HG03575 (cell line): ENCODE results near the gene USP31.

Experiments used
- ATAC-seq: cut with Tn5 transposase; IDR thresholded peaks from one replicate; pipeline ENCODE4 v1.9.1; 2021; ENCODE audit not compliant: unreplicated experiment, insufficient number of reproducible peaks, low FRiP score; ENCODE audit errors: extremely low read depth

Gene USP31

DNA sequence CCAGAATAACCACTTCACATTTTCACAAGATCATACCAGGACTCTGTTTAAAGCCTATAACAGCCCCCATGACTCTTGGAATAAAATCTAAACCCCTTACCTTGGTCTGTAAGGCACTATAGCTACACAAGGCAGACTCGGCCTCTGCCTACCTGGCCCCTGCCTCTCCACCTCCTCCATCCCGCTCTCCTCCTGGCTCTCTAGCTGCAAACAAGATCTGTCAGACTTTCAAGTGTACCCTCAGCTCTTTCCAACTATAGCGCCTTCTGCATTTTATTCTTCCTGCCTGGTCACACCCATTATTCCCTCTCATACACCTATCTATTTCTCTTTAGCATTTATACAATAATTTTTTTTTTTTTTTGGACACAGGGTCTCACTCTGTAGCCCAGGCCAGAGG is 8.2 kb downstream of the USP31 start:
- no peak for ATAC-seq

GRCh38 chr16:23140107-23140506 is 9.1 kb downstream of the USP31 start:
- ATAC-seq, result no peak

GRCh38 chr16:23137818-23138217 is 11.4 kb downstream of the USP31 start:
- no peak for ATAC-seq

DNA sequence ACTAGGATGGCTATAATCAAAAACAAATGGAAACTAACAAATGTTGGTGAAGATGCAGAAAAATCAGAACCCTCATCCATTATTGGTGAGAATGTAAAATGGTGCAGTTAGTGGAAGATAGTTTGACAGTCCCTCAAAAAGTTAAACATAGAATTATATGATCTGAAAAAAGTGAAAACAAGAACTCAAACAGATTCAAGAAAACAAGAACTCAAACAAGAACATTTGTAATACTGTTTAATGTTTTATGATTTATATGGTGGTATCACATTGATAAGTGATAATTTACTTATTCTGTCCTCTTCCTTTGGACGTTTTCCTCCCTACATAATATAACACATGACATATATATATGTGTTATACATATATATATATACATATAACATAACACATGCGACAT is 12.0 kb downstream of the USP31 start:
- no peak for ATAC-seq

- ATAC-seq, result no peak
These were observed 15.0 kb downstream of the USP31 start for GRCh38 chr16:23134274-23134673.

GRCh38 chr16:23132775-23133463 is 16.3 kb downstream of the USP31 start:
- no peak for ATAC-seq

DNA sequence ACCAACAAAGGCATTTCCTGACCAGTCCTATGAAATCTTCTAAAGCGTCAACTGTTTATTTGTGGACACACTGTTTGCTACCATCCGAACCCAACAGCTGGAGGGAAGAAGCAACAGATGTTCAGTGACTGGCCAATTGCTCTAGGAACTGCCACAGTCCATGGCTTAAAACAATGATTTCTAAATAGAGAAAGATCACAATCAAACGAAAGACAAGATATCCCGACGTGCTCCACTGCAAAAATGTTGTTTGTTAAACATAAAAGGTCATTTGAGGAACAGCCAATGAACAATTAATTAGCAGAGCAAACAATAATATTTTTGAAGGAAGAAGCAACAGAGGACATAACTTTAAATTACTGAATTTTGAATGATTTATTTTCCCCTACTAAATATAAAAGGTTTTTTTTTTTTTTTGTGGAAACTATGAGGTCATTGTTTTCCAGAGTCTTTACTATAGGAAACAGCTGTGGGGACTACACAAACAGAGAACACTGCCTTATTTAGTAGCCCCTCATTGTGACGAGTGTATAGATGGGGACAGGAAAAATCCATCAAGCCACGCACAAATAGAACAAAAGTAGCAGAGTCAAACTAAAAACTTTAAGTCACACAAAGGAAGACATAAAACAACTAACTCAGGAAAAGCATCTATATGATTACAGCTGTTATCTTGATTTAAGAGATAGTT is 17.2 kb downstream of the USP31 start:
- no peak for ATAC-seq

DNA sequence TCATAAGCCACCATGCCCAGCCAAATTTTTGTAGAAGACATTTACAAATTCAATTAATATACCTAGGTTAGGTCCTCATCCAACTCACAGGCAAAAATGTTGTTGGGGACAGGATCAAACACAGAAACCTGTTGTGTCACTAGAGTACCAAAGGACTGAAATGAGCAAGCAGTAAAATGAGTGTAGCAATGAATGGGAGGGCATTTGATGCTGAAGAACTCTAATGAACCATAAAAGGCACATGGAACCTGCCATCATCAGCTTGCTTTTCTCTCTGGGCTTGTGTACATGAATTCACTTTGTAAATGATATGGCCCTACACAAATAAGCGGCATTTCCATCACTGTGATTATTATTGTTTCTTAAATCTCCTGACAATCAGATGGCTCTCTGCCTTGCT is 17.8 kb downstream of the USP31 start:
- ATAC-seq, result no peak

DNA sequence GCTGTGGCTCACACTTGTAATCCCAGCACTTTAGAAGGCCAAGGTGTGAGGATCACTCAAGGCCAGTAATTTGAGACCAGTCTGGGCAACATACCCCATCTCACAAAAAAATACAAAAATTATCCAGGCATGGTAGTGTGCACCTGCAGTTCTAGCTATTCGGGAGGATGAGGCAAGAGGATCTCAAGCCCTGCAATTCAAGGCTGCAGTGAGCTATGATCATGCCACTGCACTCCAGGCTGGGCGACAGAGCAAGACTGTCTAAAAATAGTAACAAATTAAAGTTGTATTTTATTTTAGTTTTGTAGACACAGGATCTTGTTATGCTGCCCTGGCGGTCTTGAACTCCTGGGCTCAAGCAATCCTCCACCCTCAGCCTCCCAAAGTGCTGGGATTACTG is 18.2 kb downstream of the USP31 start:
- no peak for ATAC-seq

GRCh38 chr16:23129686-23130085 is 19.6 kb downstream of the USP31 start:
- ATAC-seq, result no peak

DNA sequence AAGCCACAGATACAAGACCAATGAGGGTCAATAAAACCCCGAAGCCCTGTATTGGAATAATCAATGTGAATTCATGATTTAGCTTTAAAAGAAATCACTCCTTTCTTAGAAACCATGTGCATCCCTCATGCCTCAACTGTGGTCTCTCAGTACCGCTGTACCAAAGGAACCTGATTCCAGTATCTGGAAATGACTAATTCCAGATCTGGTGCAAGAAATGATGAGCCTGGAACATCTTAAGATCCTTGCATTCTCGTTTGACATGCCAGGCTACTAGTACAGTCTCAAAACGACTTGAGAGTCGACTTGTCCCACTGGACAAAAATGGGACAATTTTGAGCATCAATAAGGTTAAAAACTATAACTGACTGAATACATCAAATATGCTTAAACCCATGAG is 21.2 kb downstream of the USP31 start:
- ATAC-seq, result no peak

GRCh38 chr16:23125277-23125676 is 24.0 kb downstream of the USP31 start:
- ATAC-seq, result no peak

GRCh38 chr16:23124315-23124714 is 24.9 kb downstream of the USP31 start:
- no peak for ATAC-seq

- ATAC-seq, result no peak
These were observed 27.1 kb downstream of the USP31 start for GRCh38 chr16:23122144-23122543.

DNA sequence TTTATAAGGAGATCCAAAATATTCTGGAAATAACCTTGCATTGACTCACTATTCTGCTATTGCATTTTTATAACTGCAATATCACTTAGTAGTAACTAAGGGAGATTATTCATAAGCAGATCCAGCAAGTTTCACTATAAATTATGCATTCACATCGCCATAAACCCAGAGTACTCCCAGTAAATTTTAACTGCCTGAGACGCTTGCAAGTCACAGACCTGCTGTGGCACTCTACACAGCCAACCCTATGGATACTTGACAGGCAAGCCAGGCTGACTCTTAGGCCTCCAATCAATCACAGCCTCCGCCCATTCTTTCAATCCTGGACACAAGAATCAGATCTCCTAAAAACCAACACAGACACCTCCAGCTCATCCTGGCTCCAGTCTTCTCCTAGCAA is 28.2 kb downstream of the USP31 start:
- ATAC-seq, result no peak

- ATAC-seq, result no peak
These were observed 28.7 kb downstream of the USP31 start for GRCh38 chr16:23120562-23120961.

- no peak for ATAC-seq
These were observed 29.7 kb downstream of the USP31 start for GRCh38 chr16:23119570-23119969.

DNA sequence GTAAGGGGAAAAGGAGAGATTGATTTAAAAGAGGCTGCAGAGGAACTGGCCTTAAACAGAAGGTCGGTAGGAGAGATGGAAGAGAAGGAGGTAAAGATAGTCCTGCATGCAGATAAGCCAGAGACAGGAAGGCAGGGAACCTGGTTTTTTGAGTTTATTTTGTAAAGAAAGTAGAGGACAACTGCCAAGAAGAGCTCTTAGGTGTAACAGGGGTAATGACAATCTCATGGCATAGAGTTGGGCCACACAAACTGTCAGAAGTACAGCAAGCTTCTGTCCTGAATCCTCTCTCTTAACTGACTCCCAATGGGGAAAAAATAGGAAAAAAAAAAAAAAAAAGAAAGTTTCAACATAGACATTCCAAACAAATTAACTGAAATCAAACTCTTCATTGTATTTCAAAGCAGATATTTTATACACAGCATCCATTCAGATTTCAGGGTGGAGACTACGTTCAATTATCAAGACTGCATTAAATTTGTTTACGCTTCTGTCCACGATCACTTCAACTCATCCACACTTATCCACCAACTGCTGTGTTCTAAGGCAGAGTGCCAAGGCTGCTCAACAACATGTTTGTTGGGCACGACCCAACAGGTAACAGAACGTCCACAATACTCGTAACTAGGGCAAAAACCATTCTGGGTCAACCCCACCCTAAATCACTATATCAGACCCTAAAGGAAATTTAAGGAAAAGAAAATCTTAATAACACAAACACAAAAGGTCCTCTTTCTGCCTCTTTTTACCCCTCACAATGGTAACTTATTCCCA is 34.9 kb downstream of the USP31 start:
- no peak for ATAC-seq

- no peak for ATAC-seq
These were observed 36.1 kb downstream of the USP31 start for GRCh38 chr16:23113185-23113584.

- no peak for ATAC-seq
These were observed 38.9 kb downstream of the USP31 start for GRCh38 chr16:23110257-23110899.
